ENCODE measurements around the gene LIPC. TPM values are rescaled to one million over a fixed set of nuclear protein-coding genes. Genes with fewer than 3 reads are reported as not detected.

LIPC gene
- total and polyA plus RNA-seq, 2 donors (not counting 3 experiments of a cell fraction or from before 2014, with no cell fraction given): not detected

DNA sequence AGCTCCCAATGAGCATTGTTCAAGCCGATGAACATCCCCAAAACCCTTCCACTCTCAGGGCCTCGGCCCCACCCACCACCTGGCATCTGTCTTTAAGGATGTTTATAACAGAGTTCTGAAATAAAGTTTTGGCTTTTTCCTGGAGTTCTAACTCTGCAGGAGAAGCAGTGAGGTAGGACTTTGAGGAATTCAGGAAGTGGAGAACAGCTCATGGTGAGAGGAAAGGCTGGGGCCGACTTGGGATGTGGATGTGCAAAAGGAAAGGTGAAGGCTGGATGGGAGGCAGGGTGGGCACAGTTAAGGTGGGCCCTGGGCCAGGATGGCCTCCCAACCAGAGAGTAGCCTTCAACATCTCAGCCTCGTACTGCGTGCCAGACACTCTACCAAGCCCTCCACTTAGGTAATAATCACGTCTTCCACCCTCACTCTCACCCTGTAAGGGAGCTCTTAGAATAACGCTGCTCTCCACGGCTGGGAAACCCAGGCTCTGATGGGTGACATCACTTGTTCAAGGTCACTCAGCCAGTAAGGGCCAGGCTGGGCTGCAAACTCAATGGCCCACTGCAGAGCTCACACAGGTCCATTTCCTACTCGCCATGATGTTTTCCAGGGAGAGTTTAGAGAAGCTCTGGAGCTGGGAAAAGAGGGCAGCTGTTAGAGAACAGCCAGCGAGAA, 28.5 kb downstream of the LIPC start:
- H3K9me1 ChIP-seq (replicated peaks; ENCODE audit: control insufficient read depth, extremely low read depth, insufficient read depth, low read length): no peaks in the 10 kb centered on the region
- intact Hi-C loops (cut with micrococcal nuclease): no loop called here
- ChIA-PET CTCF (interaction anchor here (1.0 to 1.5 kb wide), 3 partner anchors 11 to 75 kb away, joined by 3 read pairs; no protein-coding TSS in a partner anchor), POLR2A (interaction anchor here (0.6 kb wide), 1 partner anchor 10 kb away, joined by 4 read pairs; no protein-coding TSS in a partner anchor)
- no peak overlapping the region for H3K4me2 ChIP-seq (ENCODE audit: insufficient read depth, low read length)
- no peak overlapping the region for H3K9ac ChIP-seq (replicated peaks; ENCODE audit: extremely low read depth, insufficient read depth, low read length)
- no peaks in the 10 kb centered on the region for H3K36me3 ChIP-seq (ENCODE audit: control insufficient read depth in 2 of 2, extremely low read depth in 1 of 2, insufficient read depth in 2 of 2, low read length in 2 of 2)
- peaks cover 28% of the 10 kb centered on the region for H3K4me1 ChIP-seq (ENCODE audit: control insufficient read depth, extremely low read depth, insufficient read depth, low read length)
- H4K20me1 ChIP-seq (replicated peaks; ENCODE audit: control insufficient read depth, extremely low read depth, insufficient read depth, low read length): no peaks in the 10 kb centered on the region
- H3K27me3 ChIP-seq (ENCODE audit: control insufficient read depth in 2 of 2, insufficient read depth in 2 of 2, low read length in 2 of 2): no peaks in the 10 kb centered on the region
- H3K79me2 ChIP-seq (ENCODE audit: control insufficient read depth, insufficient read depth, low read length): no peaks in the 10 kb centered on the region
- H3K27ac ChIP-seq (ENCODE audit: insufficient read depth, low read depth, low read length): no peak overlapping the region
- no TSS peak for BruUV-seq (replicated peaks)
- FAIRE-seq (no peak), DNase-seq (ENCODE audit: low read depth, low spot score) (no peak)
- H3K9me3 ChIP-seq (replicated peaks; ENCODE audit: control insufficient read depth, insufficient read depth, low read length): no peaks in the 10 kb centered on the region
- no peak overlapping the region for H3K4me3 ChIP-seq (replicated peaks in 1 of 3; ENCODE audit: insufficient read depth in 1 of 3, low read depth in 1 of 3, low read length in 3 of 3)
- no peak for TF ChIP-seq FOS (IDR thresholded peaks at IDR 0.05; ENCODE audit: borderline replicate concordance, insufficient read depth, low read length)
- TF ChIP-seq CTCF (IDR thresholded peaks at IDR 0.05; ENCODE audit: extremely low read depth in 1 of 2, insufficient read depth in 1 of 2, low read depth in 1 of 2, low read length in 2 of 2): no peak
- no peak for TF ChIP-seq GATA2 (IDR thresholded peaks at IDR 0.05; ENCODE audit: insufficient read depth, insufficient read length, low read depth, low read length)
- no peak for TF ChIP-seq JUN (IDR thresholded peaks at IDR 0.05; ENCODE audit: borderline replicate concordance, insufficient read depth, insufficient read length, low read depth)
- no peak for TF ChIP-seq POLR2A (IDR thresholded peaks at IDR 0.05; ENCODE audit: low read depth, low read length)
- no peak for TF ChIP-seq MAX (IDR thresholded peaks at IDR 0.05; ENCODE audit: insufficient read depth, insufficient read length)
- TF ChIP-seq MYC (IDR thresholded peaks at IDR 0.05; ENCODE audit: low read depth, low read length): no peak
- no peak for TF ChIP-seq EZH2 (IDR thresholded peaks at IDR 0.05; ENCODE audit: borderline replicate concordance, low read depth, low read length, severe bottlenecking)
- H2AFZ ChIP-seq (ENCODE audit: low read depth, low read length): no peak overlapping the region
- dilution Hi-C loops (cut with MboI; ENCODE audit: extremely low pct_ligation_motif_present, low sequenced_read_pairs): no loop called here

Measured in endothelial cell of umbilical vein (primary cell).